HG02678 (cell line): ENCODE results near the gene NKPD1.

ENCODE experiments used
- ATAC-seq: cut with Tn5 transposase; IDR thresholded peaks from one replicate; pipeline ENCODE4 v1.9.1; 2021; ENCODE audit warnings: mild to moderate bottlenecking, moderate library complexity; ENCODE audit not compliant: unreplicated experiment

The NKPD1 gene

DNA sequence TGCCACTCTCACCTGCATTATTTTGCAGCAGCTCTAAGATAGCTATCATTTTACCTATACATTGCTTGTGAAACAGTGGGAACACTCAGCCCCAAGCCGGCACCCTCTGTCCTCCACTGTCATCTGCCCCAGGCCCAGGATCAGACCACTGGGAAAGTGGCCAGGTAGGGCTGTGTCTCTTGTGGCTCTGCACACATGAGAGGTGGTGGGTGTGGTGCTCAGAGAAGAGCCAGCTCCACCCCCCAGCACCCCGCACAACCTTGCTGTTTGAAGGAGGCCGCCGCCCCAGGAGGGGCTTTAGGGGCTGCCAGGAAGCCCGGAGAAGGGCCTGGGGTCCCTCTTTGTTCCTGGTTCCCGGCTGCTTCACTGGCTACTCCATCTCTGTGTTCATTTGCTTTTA is 41.2 kb downstream of the NKPD1 start:
- no peak for ATAC-seq

DNA sequence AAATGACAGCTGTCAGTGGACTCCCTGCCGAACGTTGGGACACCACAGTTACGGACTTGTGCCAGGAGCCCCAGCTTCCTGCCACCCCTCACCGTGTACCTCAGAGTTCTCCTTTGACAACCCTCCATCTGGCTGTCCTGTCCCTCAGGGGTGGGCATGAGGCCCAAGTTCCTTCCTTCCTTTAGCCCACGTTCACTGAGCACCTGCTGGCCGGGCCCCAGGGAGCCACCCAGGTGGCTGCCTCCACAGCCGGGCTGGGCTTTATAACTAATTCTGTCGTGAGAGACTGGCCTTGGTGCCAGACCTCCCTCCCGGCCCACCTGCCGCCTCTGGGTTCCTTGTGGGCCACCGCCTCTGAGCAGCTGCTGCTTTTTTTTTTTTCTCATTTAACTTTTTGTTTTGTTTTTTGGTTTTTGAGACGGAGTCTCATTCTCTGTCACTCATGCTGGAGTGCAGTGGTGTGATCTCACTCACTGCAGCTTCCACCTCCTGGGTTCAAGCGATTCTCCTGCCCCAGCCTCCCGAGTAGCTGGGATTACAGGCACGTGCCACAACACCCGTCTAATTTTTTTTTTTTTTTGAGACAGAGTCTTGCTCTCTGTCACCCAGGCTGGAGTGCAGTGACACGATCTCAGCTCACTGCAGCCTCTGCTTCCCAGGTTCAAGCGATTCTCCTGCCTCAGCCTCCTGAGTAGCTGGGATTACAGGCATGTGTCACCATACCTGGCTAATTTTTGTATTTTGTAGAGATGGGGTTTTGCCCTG is 42.0 kb downstream of the NKPD1 start:
- peak; percentile 59 for ATAC-seq

DNA sequence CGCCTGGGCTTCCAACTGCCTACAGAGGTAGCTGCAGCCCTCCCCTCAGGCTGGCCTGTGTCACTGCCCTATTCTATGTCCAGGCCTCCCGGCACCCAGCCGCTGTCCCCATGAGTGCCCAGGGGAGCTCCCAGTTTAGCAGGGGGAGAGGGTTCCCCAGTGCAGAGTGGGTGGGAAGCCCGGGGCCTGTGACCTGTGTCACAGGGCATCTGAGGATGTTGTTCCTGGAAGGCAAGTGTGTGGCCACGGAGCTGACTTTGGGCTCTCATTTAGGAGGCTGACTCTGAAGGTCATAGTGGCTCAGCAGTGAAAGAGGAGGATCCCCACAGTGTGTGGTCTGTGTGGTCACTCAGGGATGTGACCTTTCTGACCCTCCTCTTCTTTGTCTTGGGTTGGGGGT is 42.7 kb downstream of the NKPD1 start:
- ATAC-seq = no peak

DNA sequence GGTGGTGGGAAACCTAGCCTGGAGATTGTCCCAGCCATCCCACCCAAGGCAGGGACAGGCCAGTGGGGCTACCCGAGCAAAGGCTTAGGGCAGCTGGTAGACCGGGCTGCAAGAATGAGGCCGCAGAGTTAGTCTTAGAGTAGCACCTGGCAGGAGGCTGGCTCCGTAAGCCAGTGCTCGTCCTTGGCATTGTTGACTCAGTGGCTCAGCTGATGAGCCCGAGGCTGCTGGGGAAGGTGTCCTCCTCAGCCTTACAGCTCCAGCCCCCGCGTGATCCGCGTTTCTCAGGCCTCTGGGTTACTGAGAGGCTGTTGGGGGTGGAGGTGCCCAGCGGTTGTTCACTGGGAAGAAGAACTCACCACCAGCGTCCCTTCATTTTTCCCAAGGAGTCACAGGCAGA is 43.1 kb downstream of the NKPD1 start:
- no peak for ATAC-seq

DNA sequence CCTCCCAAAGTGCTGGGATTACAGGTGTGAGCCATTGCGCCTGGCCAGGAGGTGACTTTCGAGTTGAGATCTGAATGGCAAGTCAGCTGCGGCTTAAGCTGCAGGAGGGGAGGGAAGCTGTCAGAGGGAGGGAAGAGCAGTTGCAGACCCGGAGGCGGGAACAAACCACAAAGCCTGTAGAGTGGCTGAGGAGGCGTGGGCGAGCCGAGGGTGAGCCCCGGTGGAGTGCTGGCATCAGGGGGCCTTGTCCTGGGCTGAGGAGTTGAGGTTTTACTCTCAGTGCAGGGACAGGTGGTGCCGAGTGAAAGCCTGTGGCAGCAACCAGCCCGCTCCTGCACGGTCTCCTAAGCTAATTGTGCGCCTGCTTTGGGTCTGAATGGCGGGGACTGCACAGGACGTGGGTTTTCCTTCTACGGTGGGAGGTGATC is 43.6 kb downstream of the NKPD1 start:
- peak; percentile 43 for ATAC-seq

DNA sequence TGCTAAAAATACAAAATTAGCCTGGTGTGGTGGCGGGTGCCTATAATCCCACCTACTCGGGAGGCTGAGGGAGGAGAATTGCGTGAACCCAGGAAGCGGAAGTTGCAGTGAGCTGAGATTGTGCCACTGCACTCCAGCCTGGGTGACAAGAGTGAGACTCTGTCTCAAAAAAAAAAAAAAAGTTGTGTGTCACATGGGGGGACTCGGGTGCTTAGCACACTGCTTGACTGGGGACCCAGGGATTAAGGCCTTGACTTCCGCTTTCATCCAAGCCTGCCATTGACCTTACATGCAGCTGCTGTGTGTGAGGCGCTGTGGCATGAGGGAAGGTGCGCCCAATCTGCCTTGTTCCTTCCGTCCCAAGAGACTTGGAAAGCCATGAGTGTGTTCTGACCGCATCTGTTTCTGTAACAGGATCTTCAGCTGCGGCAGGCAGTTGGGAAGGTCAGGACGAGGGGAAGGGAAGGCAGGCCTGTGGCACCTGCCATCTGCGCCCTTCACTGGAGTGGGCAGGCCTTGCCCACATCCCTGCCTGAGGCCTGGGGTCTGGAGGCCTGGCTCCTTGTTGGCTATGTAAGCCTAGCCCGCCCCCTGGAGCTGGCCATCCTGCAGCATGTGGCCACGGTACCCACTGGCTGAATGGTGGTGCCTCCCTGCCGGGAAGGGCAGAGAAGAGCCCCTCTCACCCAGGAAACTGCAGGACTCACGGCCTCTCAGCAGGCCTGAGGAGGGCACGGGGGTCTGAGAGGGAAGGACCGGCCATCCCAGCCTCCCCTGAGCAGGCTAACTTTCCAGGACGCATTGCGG is 44.8 kb downstream of the NKPD1 start:
- no peak for ATAC-seq

DNA sequence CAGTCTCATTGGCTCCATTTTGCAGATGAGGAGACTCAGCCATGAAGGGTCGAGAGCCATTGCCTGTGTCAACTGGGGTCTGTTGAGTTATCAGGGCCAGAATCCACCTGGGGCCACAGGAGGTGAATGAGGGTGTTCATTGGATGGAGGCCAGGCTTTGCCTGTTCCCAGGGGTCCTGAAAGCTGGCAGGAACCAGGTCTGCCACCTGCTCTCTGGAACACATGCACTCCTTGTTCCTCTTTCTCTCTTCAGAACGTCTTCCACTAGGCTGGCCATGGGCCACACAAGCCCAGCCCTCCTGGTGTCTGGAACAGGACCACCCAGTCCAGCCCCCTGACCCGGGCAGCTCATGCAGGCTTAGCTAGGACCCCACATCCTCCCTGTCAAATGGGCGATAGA is 46.7 kb downstream of the NKPD1 start:
- ATAC-seq = no peak

DNA sequence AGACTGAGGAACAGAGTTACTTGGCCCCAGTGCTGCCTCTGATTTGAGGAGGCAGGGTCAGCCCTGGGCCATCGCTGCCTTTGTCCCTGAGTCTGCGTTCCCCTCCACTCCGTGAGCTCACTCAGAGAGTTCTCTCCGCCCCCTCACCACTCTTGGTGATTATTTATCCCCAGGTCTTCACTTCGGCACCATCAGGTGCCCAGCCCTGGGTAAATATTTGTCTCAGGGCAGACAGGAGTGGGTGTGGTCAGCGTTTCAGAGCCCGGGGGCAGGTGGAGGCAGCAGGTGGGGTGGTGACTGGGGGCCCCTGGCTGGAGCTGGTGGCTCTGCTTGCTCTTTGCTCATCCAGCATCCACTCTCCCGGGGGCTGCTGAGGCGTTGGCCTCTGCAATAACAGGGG is 47.2 kb downstream of the NKPD1 start:
- ATAC-seq = no peak

DNA sequence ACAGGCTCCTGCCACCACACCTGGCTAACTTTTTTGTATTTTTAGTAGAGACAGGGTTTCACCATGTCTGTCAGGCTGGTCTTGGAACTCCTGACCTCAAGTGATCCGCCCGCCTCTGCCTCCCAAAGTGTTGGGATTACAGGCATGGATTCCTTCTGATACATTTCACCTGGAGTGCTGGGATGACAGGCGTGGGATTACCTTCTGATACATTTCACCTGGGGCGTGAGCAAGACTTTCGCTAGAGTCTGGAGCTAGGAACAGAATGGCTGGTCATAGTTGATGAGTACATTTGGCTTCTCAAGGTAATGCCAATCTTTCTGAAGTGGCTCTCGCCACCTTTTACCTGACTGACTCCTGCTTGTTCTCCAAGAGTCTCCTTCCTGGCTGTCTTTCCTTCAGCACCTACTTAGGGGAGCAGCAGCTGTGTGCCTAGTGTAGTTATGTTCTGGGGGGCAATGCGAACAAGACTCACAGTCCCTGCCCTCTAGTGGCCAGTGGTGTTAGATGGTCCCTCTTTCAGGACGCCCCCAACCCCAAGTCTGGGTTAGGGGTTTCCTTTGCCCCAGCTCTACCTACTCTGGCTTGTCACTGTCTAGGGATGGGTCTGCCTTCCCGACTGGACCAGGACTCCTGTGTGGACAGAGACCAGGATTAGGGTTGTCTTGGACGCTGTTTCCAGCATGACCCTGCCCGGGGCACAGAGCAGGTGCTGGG is 48.5 kb downstream of the NKPD1 start:
- ATAC-seq = no peak
